ENCODE data around the gene ATG4A. TPM values are rescaled to one million over a fixed set of nuclear protein-coding genes. Genes with fewer than 3 reads are reported as not detected.

ATG4A gene
- total RNA-seq, 1 experiment from 2014 or later, result 12.9 TPM

DNA sequence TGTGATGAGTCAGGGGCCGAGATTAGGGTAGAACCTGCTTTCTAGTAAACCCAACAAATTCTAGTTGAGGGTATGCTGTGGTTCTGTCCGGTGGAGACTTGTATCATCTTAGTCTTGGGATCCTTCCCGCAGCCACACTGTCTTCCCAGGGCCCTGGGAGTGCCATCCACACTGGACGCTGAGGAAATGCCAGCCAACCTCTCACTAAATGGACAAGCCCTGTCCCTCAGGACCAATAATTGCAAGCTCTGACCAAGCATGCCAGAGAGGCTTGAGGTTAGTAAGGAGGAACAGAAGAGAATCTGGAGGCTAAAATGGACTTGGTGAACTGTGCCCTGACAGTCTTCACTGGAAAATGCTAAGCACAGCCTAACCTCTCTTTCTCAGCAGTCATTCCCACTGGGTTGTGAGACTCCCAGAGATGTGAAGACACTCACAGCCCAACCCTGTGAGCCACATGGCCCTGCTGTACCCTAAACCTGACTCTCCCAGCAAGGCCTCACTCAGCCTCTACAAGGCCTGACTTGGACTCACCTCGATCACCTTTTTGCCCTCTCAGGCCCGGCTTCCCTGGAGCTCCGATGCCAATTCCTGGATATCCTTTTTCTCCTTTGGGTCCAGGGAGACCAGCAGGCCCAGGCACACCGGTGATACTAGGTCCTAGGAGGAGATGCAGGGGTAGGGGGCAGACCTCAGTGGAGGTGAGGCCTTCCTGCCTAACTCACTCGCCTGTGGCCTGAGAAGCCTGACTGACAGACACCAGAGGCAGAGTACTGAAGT lies 77.6 kb downstream of the ATG4A start:
- DNase-seq (ENCODE audit: low read depth), result no peak

DNA sequence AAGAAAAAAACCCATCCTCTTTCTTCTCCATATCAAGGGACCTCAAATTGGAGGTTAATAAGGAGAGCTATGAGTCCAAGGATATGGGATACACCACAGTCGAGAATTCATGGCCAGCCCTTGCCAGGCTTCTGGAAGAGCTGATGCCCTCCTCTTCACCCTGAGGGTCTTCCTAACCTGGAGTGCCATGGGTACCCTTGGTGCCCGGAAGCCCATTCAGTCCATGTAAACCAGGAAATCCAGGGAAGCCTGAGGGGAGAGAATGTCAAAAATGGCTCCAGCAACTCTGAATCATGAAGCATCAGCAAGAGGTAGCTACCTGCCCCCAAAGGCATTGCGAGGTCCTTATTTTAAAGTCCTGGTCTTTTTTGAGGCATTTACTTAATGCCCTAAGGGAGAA lies 78.2 kb downstream of the ATG4A start:
- DNase-seq (ENCODE audit: low read depth), result no peak

DNA sequence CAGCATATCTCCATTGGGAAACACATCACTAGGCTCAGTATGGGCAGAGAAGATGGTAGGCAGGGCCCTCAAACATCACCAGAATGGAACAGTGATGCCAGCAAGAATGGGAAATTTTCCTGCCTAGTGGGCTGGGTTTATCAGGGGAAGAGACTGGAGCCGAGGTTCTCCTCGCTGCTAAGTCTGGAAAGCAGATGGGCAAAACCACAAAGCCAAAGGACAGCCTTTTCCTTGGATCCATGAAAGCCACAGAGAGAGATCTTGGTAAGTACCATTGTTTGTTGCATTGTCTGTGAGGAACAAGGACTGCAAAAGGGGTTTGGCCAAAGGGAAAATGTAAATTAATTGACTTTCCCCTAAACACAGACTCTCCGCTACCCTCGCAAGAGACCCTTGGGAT lies 80.1 kb downstream of the ATG4A start:
- no peak for DNase-seq (ENCODE audit: low read depth)

DNA sequence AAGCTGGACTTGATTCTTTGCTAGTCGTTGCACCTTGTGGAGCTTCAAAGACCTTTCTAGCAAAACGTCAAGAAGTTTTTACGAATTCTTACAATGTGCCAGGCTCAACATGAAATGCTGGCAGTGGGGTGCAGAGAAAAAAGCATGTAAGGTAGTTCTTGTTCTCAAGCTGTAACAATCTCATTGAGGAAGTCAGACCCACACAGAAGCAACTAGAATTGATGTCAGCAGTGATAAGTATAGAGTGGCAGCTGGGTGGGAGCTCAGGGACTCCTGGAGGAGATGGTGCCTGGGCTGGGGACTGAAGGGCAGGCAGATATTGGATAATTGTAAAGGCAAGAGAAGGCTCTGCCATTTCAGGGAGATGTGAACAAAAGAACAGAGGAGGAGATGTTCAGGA lies 82.3 kb downstream of the ATG4A start:
- no peak for DNase-seq (ENCODE audit: low read depth)

DNA sequence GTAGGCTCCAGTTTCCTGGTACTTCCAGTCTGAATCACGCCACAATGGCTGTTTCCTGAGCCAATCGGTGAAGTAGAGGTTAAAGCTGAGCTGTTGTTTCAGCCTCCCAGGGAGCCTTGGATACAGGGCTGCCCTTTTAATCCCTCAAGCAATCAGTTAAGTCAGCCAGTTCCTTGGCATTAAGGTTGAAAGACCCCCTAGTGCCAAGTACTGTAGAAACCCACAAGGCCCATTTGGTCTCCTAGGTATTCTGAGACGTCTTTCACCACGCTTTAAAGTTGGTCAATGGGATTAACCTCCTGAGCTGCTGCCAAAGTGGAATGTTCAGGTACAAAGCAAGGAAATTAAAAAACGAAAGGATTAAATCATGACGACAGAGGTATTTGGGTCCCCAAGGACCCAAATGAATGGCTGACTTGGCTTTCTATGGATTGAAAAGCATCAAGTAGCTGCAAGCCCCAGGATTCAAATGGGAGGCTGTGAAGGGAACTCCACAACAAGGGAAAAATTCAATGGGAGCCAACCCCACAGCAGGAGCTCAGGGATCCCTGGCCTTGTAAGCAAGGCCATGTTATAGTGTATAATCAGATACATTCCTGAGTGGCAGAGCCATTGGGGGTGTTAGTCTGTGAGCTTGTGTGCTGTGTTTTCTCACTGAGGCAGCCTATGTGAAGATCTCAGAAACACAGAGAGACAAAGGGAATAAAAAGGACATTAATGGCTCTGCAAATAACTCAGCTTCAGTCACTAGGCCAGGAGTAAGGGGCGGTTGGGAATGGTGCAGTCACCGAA lies 86.0 kb downstream of the ATG4A start:
- DNase-seq (ENCODE audit: low read depth), result peak; percentile 87

DNA sequence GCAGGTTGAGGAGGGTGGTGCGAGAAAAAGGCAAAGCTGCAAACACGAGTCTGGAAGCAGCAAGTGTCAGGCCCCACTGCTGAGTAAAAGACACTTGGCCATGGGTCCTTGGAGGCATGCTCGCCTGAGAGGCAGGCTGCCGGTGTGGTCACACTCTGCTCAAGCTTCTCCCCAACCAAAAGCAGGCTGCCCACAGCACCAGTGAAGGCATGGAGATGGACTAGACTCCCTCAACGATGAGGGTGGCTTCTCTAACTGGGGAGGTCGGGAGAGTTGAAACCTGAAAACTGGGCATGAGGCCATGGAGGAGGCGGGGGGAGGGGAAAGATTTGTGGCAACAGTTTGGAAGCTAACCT lies 86.5 kb downstream of the ATG4A start:
- no peak for DNase-seq (ENCODE audit: low read depth)

DNA sequence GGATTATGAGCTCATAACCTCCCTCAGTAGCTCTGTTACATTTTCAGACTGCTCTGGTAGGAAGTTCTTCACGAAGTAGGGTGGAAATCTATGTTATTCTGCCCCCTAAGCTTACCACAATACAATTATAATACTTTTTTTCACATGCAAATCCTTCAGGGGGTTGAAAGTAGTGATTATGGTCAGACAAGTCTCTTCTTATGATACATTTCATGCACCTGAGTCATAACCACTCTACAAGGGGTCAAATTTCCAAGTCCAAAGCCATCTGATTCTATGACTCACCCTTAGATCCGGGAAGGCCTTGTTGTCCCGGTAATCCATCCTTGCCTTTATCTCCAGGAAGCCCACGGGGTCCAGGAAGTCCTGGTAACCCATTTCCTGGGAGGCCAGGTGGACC lies 95.2 kb downstream of the ATG4A start:
- peak; percentile 80 for DNase-seq (ENCODE audit: low read depth)

DNA sequence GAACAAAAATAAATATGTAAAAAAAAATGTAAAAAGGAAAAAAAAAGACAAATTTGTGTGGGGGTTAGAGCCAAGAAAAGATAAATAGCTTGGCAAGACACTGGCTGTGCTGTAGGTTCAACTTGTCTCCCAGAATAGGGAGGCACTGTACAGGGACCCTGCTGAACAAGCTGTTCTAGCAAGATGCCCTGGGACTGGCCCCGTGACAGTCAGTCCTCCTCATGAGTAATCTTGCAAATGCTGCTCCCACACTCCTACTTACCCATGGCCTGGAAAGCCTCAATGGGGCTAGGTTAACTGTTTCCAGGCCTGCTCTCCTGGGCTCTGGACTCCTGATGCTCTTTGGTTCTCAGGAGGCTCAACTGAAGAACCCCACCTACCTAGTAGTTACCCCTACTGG lies 106.8 kb downstream of the ATG4A start:
- DNase-seq (ENCODE audit: low read depth), result peak; percentile 4

DNA sequence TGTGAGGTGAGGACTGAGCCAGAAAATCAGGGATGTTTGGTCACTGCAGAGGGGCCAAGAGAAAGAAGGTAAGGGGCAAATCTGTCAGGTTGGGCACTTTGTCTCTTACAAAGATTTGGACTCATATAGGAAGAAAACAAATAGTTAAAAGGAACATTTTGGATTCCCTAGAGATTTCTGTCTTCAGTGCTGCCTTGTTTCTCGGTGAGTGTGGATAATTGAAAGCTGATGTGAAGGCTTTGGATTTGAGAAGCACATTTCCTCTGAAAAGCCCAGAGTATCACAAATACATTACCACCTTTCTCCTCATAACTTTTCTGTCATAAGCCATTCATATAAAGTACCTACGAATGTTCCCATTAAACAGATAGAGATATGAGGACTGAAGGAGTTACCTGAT lies 107.5 kb downstream of the ATG4A start:
- no peak for DNase-seq (ENCODE audit: low read depth)

DNA sequence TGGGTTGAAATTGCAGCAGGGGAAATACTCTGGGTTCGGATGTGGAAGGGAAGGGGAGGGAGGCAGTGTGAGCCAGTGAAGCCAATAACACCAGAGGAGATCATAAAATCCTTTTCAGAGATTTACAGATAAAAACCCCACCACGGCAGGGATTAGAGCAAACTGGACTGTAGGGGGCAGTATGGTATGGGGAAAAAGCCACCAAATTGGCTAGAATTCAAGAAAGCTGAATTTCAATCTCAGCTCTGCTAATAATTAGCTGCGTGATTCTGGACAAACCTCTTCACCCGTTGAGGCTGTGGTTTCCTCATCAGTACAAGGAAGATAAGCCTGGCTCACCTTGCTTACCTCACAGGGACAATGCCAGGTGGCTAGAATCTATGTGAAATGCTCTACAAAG lies 108.1 kb downstream of the ATG4A start:
- peak; percentile 17 for DNase-seq (ENCODE audit: low read depth)

DNA sequence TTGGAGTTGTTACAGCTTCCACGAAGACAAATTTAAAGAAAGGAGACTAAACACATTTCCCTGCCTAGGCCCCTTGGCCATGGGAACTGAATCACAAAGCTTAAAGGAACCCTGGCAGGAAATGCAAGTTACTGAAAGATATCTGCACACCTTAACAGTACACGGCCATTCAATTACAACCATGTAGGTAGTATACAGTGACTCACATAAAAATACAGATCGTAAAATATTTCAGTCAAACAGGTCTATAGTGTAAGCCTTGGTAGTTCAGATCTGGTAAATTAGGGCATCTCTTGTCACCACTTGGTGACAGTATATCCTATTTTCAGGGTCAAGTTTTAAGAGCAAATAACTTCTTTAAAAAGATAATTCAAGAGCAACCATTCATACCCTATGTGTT lies 112.0 kb downstream of the ATG4A start:
- no peak for DNase-seq (ENCODE audit: low read depth)

Other genes with a start within 250 kb of the ATG4A start
- gene TEX13B, start 109.4 kb upstream of the ATG4A start, total RNA-seq (2014; rRNA removed; shearing (Covaris generic)), result not detected in 2 replicates
- 0.18 and 0.40 TPM in 2 replicates for gene VSIG1, start 46.7 kb upstream of the ATG4A start, total RNA-seq (2014; rRNA removed; shearing (Covaris generic))
- gene PSMD10, start 236 bp upstream of the ATG4A start, total RNA-seq (2014; rRNA removed; shearing (Covaris generic)), result 121 and 124 TPM in 2 replicates

All from Daoy (cell line).